ENCODE data around the gene TMEM101. TPM values are rescaled to one million over a fixed set of nuclear protein-coding genes. Genes with fewer than 3 reads are reported as not detected.

Gene TMEM101
- total RNA-seq, 1 donor from 2014 or later, result 33.6 TPM

DNA sequence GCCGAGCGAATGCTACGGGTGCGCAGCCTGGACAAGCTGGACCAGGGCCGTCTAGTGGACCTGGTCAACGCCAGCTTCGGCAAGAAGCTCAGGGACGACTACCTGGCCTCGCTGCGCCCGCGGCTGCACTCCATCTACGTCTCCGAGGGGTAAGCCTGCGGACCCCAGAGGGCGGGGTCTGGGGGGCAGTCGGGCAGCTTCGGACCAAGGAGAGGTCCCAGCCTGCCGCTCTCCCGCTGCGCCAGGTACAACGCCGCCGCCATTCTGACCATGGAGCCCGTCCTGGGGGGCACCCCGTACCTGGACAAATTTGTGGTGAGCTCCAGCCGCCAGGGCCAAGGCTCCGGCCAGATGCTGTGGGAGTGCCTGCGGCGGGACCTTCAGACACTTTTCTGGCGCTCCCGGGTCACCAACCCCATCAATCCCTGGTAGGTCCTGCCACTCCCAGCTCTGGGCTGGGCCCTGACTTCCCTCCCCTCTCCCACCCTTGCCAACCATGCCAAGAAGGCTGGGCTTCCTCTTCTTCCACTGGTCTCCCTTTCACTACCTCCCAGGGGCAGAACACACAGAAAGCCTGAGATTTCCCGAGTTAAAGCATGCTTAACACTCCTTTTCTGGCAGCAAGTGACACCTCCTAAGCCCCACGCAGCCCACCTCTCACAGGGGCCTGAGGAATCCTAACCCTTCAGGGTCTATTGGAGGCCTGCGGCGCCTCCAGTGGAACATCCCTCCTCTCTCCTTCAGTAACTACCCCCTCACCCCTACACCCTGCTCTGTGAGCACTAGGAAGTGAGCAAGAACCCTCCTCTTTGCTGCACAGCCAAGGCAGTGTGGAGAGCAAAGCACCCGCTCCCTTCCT, 7.2 kb downstream of the TMEM101 start:
- intact Hi-C loops (cut with DNase I), result no loop called here
- H3K27me3 ChIP-seq, result no peaks in the 10 kb centered on the region
- H3K27ac ChIP-seq, result peak overlapping the region; percentile 60
- no peaks in the 10 kb centered on the region for H3K9me3 ChIP-seq
- peak overlapping the region; percentile 64 to 83 for H3K4me3 ChIP-seq
- H3K36me3 ChIP-seq, result no peaks in the 10 kb centered on the region
- no peak for TF ChIP-seq POLR2A (IDR thresholded peaks at IDR 0.05)
- TF ChIP-seq, protein P1, sequence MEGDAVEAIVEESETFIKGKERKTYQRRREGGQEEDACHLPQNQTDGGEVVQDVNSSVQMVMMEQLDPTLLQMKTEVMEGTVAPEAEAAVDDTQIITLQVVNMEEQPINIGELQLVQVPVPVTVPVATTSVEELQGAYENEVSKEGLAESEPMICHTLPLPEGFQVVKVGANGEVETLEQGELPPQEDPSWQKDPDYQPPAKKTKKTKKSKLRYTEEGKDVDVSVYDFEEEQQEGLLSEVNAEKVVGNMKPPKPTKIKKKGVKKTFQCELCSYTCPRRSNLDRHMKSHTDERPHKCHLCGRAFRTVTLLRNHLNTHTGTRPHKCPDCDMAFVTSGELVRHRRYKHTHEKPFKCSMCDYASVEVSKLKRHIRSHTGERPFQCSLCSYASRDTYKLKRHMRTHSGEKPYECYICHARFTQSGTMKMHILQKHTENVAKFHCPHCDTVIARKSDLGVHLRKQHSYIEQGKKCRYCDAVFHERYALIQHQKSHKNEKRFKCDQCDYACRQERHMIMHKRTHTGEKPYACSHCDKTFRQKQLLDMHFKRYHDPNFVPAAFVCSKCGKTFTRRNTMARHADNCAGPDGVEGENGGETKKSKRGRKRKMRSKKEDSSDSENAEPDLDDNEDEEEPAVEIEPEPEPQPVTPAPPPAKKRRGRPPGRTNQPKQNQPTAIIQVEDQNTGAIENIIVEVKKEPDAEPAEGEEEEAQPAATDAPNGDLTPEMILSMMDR (IDR thresholded peaks at IDR 0.05), result no peak
- TF ChIP-seq POLR2AphosphoS5 (IDR thresholded peaks at IDR 0.05; ENCODE audit: insufficient read depth in 1 of 2, low read depth in 1 of 2), result no peak
- peaks cover 55% of the 10 kb centered on the region for H3K4me1 ChIP-seq
- no peak for DNase-seq (ENCODE audit: extremely low spot score in 2 of 2)

DNA sequence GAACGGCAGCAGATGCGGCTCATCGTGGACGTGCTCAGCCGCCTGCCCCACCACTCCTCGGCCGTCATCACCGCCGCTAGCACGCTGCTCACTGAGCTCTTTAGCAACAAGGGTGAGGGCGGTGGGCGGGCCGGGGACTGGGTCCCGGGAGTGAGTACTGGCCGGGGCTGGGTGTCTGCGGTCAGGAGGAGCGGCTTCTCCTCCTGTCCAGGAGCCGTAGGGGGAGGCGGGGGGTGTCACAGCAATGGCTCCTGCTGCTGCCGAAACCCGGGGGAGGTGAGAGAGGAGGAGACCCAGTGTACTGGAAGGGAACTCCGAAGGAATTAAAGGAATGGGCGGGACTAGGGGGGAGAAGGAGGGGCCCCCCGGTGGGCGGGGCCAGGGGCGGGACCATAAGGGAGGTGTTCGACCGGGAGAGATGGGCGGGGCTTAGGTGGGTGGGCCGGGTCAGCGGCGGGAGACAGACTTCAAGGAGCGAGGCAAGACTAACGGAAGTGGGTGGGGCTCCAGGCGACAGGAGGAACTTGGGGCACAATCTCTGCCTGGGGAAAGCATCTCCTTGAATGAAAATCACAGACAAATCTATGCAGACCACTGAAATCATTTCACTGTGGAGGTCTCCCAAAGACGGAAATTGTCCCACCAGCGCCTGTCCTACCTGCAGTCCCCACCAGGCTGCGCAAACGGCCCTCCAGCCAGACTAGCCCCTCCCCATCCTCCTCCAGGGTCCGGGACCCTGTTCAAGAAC, 8.0 kb downstream of the TMEM101 start:
- Histone ChIP-seq H3K4me3 (peak overlapping the region; percentile 64 to 83), H3K27me3 (no peaks in the 10 kb centered on the region), H3K9me3 (no peaks in the 10 kb centered on the region), H3K27ac (peak overlapping the region; percentile 66), H3K36me3 (no peaks in the 10 kb centered on the region), H3K4me1 (peaks cover 47% of the 10 kb centered on the region)
- TF ChIP-seq POLR2AphosphoS5 (IDR thresholded peaks at IDR 0.05; ENCODE audit: insufficient read depth in 1 of 2, low read depth in 1 of 2) (peak in 1 of 2 donors; percentile 91), POLR2A (IDR thresholded peaks at IDR 0.05) (no peak)
- TF ChIP-seq, protein P1 (IDR thresholded peaks at IDR 0.05), result peak in 1 of 3 experiments; percentile 33
- intact Hi-C loops (cut with DNase I), result no loop called here
- peak in 1 of 2 donors; percentile 98 for DNase-seq (ENCODE audit: extremely low spot score in 2 of 2)

DNA sequence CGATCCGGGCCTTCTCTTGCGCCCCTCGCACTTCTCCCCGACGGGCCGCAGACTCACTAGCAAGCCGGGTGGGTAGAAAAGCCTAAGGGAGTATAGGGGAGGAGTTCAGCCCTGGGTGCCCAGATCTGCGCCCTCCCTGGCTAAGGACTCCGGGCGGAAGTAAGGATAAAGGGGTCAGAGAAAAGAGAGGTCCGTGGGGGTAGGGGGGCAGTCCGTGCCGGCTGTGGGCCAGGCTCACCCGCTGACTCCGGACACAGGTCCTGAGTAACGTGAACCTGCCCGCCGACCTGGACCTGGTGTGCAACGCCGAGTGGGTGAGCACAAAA, 8.5 kb downstream of the TMEM101 start:
- Histone ChIP-seq H3K27ac (peak overlapping the region; percentile 66), H3K27me3 (no peaks in the 10 kb centered on the region), H3K9me3 (no peaks in the 10 kb centered on the region), H3K4me1 (peaks cover 42% of the 10 kb centered on the region), H3K4me3 (peak overlapping the region; percentile 64 to 83), H3K36me3 (no peaks in the 10 kb centered on the region)
- TF ChIP-seq, protein P1 (IDR thresholded peaks at IDR 0.05), result no peak
- no peak for TF ChIP-seq POLR2AphosphoS5 (IDR thresholded peaks at IDR 0.05; ENCODE audit: insufficient read depth in 1 of 2, low read depth in 1 of 2)
- DNase-seq (ENCODE audit: extremely low spot score in 2 of 2), result no peak
- intact Hi-C loops (cut with DNase I), result no loop called here

DNA sequence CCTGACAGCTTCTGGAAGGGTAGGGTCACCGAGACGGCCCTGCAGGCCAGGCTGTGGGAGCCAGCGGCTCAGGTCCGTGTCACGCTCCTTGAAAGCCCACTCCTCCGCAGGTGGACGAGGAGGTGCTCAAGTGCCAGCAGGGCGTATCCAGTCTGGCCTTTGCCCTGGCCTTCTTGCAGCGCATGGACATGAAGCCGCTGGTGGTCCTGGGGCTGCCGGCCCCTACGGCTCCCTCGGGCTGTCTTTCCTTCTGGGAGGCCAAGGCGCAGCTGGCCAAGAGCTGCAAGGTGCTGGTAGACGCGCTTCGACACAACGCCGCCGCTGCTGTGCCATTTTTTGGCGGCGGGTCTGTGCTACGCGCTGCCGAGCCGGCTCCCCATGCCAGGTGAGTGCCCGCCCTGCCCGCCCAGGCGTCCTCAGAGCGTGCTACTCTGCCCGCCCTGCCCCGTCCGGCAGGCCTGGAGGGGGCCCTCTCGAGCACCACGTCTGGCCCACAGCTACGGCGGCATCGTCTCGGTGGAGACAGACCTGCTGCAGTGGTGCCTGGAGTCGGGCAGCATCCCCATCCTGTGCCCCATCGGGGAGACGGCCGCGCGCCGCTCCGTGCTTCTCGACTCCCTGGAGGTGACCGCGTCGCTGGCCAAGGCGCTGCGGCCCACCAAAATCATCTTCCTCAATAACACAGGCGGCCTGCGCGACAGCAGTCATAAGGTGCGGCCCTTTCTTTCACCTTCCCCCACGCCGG, 9.1 kb downstream of the TMEM101 start:
- Histone ChIP-seq H3K36me3 (no peaks in the 10 kb centered on the region), H3K4me1 (peaks cover 41% of the 10 kb centered on the region), H3K4me3 (peak overlapping the region; percentile 64 to 83), H3K27ac (peak overlapping the region; percentile 66), H3K9me3 (no peaks in the 10 kb centered on the region), H3K27me3 (no peaks in the 10 kb centered on the region)
- TF ChIP-seq POLR2A (IDR thresholded peaks at IDR 0.05), result no peak
- TF ChIP-seq, protein P1 (IDR thresholded peaks at IDR 0.05), result no peak
- intact Hi-C loops (cut with DNase I), result no loop called here
- DNase-seq (ENCODE audit: extremely low spot score in 2 of 2), result no peak

All from vagina (tissue), 2 donors.